PC-9 (cell line): ENCODE data around the gene CAMKMT.

Experiments
- EZH2 ChIP-seq: fragments of 200-600 bp; sonication (generic); IDR thresholded peaks from 2 replicates; pipeline ENCODE4 v1.8.0; 2017; ENCODE audit warnings: antibody characterized with exemption, low read depth
- TF ChIP-seq, protein P1 (sequence below): fragments of 200-600 bp; sonication (generic); conservative IDR thresholded peaks from 2 replicates; pipeline ENCODE4 v1.6.1; 2017; ENCODE audit warnings: mixed run types, antibody characterized with exemption, mild to moderate bottlenecking, moderate library complexity

- TF ChIP-seq, protein P1, sequence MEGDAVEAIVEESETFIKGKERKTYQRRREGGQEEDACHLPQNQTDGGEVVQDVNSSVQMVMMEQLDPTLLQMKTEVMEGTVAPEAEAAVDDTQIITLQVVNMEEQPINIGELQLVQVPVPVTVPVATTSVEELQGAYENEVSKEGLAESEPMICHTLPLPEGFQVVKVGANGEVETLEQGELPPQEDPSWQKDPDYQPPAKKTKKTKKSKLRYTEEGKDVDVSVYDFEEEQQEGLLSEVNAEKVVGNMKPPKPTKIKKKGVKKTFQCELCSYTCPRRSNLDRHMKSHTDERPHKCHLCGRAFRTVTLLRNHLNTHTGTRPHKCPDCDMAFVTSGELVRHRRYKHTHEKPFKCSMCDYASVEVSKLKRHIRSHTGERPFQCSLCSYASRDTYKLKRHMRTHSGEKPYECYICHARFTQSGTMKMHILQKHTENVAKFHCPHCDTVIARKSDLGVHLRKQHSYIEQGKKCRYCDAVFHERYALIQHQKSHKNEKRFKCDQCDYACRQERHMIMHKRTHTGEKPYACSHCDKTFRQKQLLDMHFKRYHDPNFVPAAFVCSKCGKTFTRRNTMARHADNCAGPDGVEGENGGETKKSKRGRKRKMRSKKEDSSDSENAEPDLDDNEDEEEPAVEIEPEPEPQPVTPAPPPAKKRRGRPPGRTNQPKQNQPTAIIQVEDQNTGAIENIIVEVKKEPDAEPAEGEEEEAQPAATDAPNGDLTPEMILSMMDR, result no peak
- TF ChIP-seq EZH2, result no peak
Measured at GRCh38 chr2:44570271-44570670, 208.5 kb downstream of the CAMKMT start.
